GM19328 (cell line): ENCODE measurements around the gene DENND1A.

ENCODE experiments used
- ATAC-seq: cut with Tn5 transposase; IDR thresholded peaks from one replicate; pipeline ENCODE4 v1.9.1; 2021; ENCODE audit warnings: mild to moderate bottlenecking, moderate library complexity; ENCODE audit not compliant: unreplicated experiment

The DENND1A gene

GRCh38 chr9:123368536-123369153 is 561.3 kb downstream of the DENND1A start:
- ATAC-seq: no peak

- ATAC-seq: no peak
These were observed 561.9 kb downstream of the DENND1A start for GRCh38 chr9:123368023-123368422.

- ATAC-seq: no peak
These were observed 563.9 kb downstream of the DENND1A start for GRCh38 chr9:123365881-123366528.

GRCh38 chr9:123365287-123365880 is 564.5 kb downstream of the DENND1A start:
- ATAC-seq: no peak

GRCh38 chr9:123364241-123364824 is 565.6 kb downstream of the DENND1A start:
- ATAC-seq: no peak

DNA sequence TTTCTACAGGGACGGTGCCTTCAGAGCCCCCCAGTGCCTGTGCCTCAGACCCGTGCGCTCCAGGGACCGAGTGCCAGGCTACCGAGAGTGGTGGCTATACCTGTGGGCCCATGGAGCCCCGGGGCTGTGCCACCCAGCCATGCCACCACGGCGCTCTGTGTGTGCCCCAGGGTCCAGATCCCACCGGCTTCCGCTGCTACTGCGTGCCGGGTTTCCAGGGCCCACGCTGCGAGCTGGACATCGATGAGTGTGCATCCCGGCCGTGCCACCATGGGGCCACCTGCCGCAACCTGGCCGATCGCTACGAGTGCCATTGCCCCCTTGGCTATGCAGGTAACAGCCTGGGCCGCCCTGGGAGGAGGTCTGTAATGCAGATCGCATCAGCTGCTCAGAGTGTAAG is 567.1 kb downstream of the DENND1A start:
- no peak for ATAC-seq

DNA sequence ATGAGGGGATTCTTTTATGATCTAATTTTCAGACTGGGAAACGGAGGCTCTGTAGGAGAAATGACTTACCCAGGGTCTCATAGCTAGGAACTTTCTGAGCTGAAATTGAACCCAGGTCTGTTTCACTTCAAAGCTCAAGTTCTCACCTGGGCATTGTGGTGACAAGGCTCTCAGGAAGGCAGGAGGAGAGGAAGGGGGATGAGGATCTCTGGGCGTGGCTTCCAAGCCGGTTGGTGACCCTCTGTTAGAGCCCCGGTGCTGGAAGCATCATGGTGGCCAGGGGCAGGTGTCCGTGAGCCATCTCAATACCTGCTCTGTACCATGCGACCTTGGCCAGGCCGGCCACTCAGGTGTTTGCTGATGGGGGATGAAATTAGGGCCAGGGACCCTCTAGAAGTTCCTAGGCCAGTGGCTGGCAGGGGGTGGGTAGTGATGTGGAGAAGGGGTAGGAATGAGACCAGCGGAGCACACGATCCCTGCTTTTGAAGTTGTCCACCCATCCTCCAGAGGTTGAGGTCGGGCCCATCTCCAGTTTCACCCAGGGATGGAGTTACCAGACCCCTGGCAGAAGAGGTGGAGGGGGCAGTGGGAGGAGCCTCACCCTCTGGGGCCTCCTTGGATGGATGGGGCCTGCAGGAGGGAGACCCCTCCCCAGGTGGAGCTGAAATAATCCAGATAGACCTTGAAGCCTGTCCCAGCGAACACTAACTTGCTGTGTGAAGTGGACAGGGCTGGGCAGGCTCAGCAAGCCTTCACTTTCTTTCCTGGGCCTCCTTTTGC is 568.0 kb downstream of the DENND1A start:
- ATAC-seq: no peak

DNA sequence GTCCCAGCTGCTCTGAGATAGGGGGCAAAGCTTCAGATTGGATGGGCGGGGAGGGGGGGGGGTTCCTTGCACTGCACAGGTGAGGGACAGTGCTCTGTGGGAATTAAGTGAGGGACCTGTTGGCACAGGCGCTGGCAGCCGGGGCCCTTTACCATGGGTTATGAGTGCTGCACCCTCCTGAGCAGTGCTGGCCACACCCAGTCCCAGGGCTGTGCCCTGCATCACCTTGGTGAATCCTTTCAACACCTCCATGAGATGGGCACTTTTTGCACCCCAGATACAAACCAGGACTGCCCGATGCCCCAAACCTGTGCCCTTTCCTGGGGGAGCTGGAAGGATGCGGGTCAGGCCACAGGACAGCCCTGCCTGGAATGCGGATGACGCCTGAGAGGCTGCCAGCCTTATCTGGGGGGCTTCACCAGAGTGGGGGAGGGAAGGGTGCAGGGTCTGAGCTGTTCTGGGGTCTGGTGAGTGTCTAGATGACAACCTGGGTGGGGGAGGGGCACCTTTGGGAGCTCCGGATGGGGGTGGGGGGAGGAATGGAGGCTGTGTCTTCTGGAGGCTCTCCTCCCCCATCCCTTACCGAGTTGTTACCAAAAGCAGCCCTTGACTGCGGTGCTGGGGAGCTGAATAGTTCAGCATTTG is 568.7 kb downstream of the DENND1A start:
- no peak for ATAC-seq

- ATAC-seq: no peak
These were observed 569.5 kb downstream of the DENND1A start for GRCh38 chr9:123360161-123361085.

DNA sequence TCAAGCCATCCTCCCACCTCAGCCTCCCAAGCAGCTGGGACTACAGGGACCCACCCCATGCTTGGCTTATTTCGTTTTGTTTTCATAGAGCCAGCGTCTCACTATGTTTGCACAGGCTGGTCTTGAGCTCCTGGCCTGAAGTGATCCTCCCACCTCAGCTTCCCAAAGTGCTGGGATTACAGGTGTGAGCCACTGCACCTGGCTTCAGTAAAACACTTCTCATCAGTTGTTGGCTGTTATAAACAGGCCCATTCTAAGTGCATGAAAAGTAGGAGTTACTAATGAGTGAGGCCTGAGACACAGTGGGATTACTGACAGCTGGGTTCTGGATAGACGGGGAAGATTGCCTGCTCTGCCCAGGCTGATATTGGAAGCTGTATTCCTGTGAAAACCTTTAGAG is 570.4 kb downstream of the DENND1A start:
- no peak for ATAC-seq

GRCh38 chr9:123359106-123359505 is 570.8 kb downstream of the DENND1A start:
- no peak for ATAC-seq

DNA sequence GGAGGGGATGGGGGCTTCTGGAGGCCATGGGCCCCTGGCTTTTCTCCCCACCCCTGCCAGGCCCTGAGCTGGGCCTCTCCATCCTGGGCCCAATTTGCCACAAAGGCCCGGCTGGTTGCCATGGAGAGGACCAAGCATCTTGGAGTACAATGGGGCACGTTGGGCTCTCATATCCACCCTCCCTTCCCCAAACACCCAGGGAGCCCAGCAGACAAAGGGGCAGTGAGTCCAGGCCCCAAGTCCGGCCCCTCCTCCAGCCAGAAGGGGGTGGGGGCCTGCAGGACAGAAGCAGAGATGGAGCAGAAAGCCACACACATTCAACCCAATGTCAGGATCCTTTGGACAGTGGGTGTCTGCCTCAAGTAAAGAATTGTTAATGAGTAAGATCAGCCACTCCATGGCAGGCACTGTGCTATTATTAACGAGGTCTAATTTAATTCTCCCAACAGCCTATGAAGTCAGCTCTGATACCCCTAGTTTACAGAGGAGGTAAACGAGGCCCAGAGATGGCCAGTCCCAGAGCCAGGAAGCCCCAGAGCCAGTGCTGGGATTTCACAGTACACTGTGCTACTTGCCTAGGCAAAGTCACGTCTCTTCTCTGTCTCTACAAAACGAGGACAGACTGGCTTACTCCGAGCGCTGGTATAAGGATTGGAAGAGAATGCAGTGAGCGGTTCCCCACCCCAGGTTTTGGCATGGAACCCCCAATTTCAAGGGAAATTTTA is 571.6 kb downstream of the DENND1A start:
- no peak for ATAC-seq

DNA sequence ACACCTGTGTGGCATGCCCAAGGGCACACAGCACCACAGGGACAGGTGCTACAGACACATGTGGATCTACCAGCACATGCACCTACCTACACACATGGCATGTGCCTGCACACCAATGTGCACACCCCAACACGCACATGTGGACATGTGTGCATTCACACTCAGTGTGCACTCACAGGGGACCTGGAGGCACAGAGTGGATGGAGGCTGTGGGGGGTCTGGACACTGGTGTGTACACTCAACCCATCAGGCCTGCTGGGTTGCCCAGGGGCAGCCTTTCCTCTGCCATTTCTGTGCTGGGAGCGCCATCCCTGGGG is 572.2 kb downstream of the DENND1A start:
- no peak for ATAC-seq

GRCh38 chr9:123356851-123357742 is 572.8 kb downstream of the DENND1A start:
- no peak for ATAC-seq

DNA sequence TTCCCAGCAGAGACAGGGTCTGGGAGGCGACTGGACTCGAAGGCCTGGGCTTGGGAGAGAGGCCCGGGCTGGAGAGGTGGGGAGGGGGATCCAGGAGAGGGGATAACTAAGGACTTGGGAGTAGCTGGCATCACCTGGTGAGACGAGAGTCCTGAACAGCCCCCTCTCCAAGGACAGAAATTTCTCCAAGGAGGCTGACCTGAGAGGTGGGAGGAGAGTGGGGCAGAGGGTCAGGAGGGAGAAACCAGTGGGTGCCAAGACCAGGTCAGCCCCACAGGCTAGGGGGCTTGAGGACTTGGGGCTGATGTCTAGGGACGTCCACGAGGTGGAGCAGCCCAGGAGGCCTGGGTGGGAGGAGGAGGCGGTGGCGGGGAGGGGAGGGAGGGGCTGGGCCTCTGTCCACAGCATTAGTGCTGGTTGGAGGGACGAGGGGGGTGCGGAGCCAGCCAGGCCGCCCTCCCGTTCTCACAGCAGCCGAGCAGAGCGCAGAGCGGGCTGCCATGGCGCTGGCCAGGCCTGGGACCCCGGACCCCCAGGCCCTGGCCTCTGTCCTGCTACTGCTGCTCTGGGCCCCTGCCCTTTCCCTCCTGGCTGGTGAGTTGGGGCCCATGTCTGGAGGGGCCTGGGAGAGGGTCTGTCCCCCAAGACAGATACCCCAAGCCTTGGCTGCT is 574.0 kb downstream of the DENND1A start, which contains the start of gene CRB2:
Gene CRB2, plus strand, starts transcription at position 437 of the 671 bp plus-strand sequence. Its CDS starts 64 bp downstream, at position 501.
- no peak for ATAC-seq

- no peak for ATAC-seq
These were observed 575.0 kb downstream of the DENND1A start for GRCh38 chr9:123354806-123355508.
